ENCODE results near the gene APRT.

- no peak for TF ChIP-seq EZH2 (IDR thresholded peaks at IDR 0.05; ENCODE audit: low read length, unreplicated experiment)
- TF ChIP-seq, protein P1, sequence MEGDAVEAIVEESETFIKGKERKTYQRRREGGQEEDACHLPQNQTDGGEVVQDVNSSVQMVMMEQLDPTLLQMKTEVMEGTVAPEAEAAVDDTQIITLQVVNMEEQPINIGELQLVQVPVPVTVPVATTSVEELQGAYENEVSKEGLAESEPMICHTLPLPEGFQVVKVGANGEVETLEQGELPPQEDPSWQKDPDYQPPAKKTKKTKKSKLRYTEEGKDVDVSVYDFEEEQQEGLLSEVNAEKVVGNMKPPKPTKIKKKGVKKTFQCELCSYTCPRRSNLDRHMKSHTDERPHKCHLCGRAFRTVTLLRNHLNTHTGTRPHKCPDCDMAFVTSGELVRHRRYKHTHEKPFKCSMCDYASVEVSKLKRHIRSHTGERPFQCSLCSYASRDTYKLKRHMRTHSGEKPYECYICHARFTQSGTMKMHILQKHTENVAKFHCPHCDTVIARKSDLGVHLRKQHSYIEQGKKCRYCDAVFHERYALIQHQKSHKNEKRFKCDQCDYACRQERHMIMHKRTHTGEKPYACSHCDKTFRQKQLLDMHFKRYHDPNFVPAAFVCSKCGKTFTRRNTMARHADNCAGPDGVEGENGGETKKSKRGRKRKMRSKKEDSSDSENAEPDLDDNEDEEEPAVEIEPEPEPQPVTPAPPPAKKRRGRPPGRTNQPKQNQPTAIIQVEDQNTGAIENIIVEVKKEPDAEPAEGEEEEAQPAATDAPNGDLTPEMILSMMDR (conservative IDR thresholded peaks at IDR 0.05; ENCODE audit: low read depth, low read length), result no peak
Measured at GRCh38 chr16:88859381-88860091, 47.8 kb upstream of the APRT start.
